GM19397 (cell line): ENCODE data around the gene SCN2B.
"Not testable (repeated sequence)": the region's sequence is repeated elsewhere in the genome, so short reads cannot be mapped to it uniquely, and the experiment has no call there.

Experiments used
- ATAC-seq: cut with Tn5 transposase; IDR thresholded peaks from one replicate; pipeline ENCODE4 v1.9.1; 2021; ENCODE audit warnings: mild to moderate bottlenecking, moderate library complexity; ENCODE audit not compliant: unreplicated experiment

SCN2B gene

DNA sequence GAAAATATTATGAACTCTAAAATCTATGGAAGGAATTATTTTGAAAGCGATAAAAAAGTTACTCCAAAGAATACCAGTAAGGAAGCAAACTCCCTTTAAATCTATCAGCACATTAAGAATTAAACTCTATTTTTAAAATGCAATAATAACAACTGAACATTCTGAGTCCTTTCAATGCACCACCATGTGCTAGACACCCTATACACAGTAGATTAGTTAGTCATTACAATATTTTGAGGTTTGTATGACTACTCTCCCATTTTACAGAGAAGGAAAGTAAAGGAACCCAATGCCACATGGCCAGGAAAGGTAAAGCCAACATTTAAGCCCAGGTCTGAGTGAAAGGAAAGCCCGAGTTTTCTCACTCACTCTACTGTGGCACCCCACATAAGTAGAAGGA, 30.6 kb upstream of the SCN2B start:
- no peak for ATAC-seq

DNA sequence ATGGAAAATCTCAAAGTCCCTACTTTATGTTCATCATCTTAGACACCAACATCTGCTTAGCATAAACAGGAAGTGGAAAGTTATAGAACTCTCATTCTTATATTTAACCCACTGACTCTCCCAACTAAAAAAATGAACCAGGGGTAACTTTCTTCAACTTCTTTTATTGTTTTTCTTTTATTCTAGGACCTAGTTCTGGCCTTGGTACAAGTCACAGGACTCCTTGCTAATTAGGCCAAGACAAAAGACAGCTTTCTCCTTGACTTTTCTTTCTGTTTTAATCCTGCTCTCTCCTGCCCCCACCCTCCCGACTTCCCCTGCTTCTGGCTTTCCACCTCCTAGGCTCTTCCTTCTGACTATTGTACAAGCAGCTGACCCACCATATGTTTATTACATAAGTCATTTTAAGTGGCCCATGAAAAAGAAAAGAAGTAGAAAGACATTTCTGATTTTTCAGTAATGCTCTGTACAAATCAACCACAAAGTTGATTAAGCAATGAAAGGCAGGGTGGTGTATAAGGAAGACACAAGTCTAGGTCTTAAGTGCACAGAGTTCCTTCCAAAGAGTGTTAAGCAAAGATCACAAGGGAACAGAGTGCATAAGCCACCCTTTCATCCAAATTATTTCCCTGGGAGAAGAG, 30.1 kb upstream of the SCN2B start:
- ATAC-seq: no peak

DNA sequence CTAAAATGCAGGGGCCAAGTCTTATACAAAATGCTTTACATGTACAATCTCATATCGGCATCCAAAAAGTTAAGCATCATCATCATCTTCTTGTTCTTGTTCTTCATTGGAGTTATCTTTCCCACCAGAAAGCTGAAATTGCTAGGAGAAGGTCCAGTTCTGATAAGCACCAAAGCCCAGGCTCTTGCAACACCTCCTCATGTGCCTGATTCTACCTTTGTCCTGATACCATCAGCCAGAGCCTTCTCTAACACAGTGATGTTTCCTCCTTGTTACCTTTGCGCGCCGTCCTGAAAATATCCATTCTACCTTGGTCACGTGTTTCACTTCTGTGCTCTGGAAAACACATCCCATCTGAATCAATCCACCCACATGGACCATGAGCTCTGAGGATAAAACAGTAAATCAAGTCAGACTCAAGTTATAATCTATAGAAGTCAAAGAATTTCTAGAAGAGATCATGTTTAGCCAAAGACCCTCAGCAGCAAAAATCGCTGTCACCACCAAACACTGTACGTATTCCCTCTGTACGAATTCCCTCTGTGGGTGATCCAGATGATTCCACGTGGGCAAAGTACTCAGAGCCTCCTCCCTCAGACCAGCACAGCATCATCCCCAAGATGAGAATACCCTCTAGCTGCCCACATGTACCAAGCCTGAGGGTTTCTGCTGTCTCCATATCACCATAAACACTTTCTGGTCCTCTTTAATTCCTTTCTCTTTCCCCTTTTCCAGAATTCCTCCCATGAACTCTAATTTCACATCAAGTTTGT, 29.4 kb upstream of the SCN2B start:
- no peak for ATAC-seq

DNA sequence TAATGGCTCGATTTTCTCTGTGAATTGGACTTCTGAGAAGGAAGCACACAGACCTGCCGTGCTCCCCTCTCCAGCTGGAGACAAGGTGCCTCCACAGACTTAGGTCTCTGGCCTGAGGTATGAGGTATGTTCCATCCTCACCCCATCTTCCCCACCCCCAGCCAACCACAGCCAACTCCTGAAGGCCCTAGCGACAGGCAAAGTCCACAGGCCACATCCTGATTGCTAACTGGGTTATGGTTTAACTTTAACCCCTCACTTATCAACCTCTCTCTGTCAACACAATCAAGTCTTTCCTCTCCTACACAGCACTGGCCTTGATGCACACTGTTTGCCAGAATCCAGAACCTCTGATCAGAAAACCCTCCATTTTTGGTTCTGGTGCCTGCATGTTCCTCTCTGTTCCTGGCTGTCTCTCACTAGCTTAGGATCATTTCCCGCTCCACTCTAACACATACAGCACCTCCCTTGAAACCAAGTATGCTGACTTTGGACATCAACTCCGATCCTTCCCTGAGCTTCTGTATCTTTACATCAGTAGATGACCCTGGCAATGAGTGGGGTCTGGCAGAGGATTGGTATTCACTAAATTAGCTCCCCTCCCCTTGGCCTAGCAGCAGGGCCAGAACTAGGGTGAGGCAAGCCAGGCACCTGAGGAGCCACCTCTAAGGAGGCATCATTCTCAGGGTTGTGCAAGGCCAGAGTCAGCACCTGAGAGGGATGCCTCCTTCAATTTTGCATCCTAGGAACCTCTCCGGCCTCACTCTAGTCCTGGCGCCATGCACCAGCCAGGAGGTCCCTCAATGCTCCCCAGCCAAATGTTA, 26.4 kb upstream of the SCN2B start:
- no peak for ATAC-seq

DNA sequence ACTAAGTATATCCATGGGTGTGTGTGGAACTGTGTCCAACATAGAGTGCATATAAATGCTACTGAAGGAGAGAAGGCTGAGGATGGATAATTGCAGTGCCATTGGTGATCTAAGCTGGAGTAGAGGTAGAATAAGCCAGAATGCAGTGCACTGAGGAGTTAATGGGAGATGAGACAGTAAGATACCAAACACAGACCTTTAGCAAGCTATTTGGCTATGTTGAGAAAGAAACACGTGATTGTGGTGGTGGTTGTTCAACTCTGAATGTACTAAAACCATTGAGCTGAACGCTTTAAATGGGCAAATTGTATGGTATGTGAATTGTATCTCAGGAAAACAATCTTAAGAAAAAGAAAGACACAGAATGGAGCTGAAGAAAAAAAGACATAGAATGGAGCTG, 25.5 kb upstream of the SCN2B start:
- no peak for ATAC-seq

DNA sequence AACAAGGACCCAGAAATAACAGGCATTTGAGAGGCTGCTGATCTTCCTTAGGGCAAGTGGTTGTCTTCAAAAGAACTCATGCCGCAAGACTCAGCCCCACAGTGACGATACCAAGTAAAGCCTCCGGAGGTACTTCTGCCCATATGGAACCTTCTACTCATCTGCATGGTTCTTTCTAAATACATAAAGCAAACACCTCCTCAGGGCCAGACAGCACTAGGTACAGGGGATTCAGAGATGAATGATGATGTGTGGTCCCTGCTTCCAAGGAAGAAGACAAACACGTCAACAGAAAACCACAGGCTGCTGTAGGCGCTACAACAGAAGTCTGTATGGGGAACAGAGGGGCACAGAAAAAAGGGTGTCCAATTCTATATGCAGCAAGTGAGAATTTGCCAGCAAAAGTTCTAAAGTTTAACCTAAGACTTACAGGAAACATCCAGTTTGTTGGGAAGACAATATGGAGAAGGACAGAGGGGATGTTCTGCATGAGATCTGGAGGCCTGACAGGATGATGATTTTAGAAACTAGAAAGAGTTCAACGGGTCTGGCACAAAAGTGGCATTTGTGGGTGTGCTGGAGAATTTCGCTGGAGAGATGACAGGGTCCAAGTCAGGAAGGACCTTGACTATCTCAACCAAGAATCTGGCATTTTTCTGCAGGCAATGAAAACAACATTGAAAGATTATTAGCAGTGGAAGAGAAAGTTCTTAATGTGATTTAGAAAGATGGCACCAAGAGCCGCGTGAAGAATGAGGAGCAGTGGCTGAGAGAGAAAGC, 24.7 kb upstream of the SCN2B start:
- no peak for ATAC-seq

DNA sequence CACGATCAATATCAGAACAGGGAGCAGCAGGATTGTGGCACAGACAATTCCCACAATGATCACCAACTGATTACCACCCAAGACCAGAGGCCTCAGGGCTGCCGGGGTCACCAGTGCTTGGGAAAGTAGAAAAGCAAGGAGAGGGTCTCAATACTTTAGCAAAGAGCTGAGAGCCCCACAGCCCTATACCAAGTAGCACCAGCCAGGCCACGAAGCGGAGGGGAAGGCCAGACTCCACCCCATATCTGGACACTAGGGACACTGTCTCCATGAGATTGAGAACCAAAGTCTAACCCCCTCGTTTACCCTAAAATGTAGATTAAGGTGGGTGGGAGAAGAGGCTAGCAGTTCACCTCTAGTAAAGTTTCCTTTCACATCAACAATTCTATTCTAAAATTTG, 24.1 kb upstream of the SCN2B start:
- ATAC-seq: no peak

DNA sequence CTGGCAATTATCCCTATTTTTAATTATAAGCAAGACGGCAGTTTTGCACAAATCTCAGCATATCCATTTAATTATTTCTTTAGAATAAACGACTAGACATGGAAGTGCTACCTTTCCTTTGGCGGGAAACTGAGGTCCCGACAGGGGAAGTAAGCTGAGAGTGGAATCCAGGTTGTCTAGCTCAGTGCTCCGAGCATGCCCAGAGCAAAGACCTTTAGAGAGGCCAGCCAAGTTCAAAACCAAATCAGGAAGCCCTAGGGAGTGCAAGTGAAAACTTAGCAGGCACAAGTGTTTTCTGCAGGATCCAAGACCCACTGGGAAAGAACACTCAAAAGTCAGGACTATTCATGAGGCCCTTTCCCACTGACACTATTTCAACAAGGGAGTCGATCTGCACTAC, 22.7 kb upstream of the SCN2B start:
- no peak for ATAC-seq

DNA sequence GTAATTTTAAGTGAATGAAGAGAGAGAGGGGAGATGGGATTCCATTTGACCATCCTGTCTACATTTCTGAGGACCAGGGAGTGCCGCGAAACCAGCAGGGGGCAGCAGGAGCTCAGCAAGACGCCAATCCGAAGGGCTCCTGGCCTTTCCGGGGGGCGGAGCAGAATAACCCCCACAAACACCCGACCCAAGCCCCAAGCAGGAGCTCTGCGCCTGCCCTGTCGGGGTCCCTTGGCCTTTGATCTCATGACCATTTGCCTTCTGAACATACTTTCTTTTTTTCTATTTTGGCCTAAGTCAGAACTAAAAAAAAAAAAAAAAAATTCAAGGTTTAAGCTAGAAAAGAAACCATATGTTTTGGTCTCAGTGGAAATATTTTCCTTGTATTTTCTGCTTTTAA, 21.9 kb upstream of the SCN2B start:
- no peak for ATAC-seq

DNA sequence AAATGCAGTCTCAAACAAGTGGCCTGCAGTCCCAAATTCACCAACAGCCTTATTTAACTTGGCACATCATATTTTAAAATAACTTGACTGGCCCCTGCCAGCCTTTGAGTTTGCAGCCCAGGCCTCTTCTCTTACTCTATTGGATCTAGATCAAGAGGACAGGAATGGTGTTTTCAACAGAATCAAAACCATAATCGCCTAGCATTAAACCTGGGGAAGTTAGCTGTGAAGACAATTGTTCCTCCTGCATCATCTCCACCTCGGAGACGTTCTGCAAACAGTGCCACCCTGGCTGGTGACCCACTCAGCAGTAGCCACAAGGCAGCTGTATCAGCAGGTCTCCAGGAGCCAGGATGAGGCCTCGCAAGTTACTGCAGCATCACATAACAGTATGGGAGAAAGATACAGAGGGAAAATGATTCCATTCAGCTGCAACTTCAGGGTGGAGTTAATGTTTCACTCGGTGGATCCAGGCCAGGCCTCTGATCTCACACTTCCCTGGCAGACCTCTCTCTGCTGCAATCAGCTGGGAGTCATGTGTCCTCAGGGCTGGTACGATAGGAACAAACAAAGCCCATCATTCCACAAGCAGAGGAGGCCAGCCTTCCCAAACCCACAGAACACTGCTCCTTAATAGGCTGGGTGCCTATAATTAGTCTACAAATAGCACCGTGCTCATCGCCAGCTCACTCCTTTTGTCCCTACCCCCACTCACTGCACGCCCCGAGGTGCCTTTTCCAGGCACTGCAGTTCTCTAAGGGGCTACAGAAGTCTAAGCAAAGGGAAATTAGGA, 18.6 kb upstream of the SCN2B start:
- no peak for ATAC-seq

DNA sequence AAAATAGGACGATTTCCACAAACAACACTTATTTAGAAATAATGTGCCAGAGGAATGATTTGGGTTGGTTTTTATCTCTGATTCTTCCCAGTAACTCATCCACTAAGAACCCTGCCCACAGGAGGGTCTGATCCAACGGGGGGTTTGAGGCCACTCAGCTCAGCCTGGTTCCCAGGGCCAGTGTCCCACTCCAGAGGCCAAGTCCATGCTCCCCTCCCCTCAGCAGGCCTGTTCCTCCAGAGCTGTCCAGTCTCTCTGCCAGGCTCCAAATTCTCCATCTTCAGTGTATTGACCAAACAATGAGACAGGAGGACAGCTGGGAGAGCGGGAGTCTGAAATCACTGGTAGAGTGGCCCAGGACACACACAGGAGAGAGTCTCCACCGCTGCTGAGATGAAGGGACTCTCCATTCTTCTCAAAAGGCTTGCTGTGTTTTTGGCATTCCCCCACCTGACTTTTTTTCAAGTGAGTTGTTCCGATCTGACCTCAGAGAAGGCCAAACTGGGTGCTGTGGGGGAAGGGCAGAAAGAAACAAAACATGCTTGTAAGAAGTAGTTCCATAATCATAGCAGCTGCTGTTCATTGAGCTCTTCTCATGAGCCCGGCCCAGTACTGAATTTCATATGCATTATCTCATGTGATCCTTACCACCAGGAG, 17.6 kb upstream of the SCN2B start:
- ATAC-seq: no peak

DNA sequence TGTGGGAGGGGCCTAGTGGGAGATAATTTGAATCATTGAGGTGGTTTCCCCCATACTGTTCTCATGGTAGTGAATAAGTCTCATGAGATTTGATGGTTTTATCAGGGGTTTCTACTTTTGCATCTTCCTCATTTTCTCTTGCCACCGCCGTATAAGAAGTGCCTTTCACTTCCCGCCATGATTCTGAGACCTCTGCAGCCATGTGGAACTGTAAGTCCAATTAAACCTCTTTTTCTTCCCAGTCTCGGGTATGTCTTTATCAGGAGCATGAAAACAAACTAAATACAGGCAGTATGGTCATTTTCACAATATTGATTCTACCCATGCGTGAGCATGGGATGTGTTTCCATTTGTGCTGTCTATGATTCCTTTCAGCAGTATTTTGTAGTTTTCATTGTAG, 16.4 kb upstream of the SCN2B start:
- not testable (repeated sequence) for ATAC-seq

DNA sequence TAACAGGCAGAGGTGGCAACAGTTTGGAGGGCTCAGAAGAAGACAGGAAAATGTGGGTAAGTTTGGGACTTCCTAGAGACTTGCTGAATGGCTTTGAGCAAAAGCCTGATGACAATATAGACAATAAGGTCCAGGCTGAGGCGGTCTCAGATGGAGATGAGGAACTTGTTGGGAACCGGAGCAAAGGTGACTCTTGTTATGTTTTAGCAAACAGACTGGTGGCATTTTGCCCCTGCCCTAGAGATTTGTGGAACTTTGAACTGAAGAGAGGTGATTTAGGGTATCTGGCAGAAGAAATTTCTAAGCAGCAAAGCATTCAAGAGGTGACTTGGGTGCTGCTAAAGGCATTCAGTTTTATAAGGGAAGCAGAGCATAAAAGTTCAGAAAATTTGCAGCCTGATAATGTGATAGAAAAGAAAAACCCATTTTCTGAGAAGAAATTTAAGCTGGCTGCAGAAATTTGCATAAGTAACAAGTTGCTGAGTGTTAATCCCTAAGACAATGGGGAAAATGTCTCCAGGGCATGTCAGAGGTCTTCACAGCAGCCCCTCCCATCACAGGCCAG, 14.6 kb upstream of the SCN2B start:
- not testable (repeated sequence) for ATAC-seq

DNA sequence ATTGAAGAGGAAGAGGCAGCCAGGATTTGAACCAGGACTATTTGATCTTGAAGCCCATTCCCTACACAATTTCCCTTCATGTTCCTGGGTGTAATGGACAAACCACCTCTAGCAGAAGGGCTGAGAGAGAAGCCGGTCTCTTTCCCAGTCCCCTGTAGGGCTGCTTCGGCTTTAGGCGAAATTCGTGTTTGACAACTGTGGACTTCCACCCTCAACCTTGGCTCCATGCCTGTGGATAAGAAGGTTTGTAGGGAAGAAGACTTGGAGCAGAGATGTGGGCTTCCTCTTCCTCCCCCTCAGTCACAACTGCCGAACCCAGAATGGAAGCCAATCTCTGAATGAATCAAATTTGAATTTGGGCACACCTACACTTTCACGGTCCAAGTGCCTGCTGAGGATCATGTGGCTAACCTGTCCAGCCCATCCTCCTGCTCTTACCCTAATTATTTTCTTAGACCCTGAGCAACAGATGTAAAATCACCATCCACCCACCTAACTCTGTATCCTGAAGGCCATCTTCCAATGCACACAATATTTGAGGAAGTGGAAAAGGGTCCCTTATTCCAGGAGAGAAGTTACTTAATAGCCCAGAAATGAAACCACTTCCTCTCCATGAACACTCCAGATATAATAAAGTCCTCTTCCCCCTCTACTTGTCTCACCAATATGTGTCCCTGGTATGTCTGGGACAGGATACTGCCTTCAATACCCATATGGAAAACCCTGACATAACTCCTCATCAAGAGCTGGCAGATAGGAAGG, 10.1 kb upstream of the SCN2B start:
- ATAC-seq: no peak

DNA sequence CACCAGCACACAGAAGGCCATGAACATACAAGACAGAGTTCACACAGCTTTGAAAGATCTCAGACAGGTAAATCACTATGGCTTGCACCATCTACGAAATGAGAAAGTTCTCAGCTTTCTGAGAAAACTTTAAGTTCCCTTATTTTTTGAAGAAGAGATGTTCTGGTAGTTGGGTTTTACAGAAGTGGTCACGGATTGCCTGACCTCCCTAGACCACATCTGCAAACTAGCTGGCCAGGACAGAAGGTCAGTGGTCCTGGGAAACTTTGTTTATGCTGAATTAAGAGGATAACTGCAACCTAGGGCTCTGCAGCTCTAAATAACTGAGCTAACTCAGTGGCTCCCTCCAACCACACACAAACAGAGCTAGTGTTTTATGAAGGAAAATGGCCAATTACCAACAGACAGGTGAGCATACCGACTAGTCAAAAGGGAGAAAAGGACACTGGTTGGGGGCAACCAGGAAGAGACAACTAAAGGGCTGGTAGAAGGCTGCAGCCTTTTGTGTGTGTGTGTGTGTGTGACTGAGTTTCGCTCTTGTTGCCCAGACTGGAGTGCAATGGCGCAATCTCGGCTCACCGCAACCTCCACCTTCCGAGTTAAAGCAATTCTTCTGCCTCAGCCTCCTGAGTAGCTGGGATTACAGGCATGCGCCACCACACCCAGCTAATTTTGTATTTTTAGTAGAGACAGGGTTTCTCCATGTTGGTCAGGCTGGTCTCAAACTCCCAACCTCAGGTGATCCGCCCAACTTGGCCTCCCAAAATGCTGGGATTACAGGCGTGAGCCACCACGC, 8.5 kb upstream of the SCN2B start:
- ATAC-seq: no peak

DNA sequence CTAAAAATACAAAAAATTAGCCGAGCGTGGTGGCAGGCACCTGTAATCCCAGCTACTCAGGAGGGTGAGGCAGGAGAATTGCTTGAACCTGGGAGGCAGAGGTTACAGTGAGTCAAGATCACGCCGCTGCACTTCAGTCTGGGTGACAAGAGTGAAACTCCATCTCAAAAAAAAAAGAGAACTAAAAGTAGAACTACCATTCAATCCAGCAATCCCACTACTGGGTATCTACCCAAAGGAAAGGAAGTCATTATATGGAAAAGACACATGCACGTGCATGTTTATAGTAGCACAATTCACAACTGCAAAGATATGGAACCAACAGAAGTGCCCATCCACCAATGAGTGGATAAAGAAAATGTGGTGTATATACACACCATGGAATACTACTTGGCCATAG, 7.3 kb upstream of the SCN2B start:
- not testable (repeated sequence) for ATAC-seq

DNA sequence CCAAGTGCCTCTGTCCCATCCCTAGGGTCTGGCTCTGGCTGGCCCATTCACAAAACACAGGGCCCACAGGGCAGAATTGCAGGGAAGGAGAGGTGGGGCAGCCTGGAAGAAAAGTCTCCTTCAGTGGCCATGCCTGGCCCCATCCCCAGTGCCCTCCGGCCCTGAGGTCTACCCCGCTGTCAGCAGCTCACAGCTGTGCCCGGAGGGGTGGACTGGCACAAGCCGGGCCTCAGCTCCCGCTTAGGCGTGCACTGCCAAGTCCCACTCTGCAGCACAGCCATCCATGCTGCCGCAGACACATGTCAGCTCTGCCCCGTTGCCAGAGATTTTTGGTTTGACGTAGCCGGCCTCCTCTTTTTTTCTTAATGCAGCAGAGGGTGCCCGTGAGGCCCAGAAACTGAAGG, 3.9 kb upstream of the SCN2B start:
- ATAC-seq: no peak

DNA sequence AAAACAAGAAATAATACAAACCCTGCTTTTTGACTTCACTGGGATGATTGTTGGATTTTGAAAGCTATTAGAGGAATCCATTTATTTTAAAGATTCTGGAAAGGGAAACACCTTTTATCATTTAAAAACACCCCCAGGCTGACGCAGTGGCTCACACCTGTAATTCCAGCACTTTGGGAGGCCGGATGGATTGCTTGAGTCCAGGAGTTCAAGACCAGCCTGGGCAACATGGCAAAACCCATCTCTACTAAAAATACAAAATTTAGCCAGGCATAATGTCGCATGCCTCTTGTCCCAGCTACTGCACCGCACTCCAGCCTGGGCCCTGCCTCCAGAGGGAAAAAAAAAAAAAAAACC, 317 bp upstream of the SCN2B start:
- ATAC-seq: no peak
